HG03521 (cell line): Measurements from ENCODE around the gene NRG2.

Source experiments
- ATAC-seq: cut with Tn5 transposase; IDR thresholded peaks from one replicate; pipeline ENCODE4 v1.9.1; 2021; ENCODE audit warnings: mild to moderate bottlenecking, moderate library complexity; ENCODE audit not compliant: unreplicated experiment

The NRG2 gene

GRCh38 chr5:139845846-139846681 lies 197.0 kb downstream of the NRG2 start:
- no peak for ATAC-seq

- ATAC-seq, result no peak
Measured at GRCh38 chr5:139844472-139845145, 198.5 kb downstream of the NRG2 start.

- no peak for ATAC-seq
Measured at GRCh38 chr5:139843991-139844390, 199.1 kb downstream of the NRG2 start.

- no peak for ATAC-seq
Measured at GRCh38 chr5:139842321-139842720, 200.8 kb downstream of the NRG2 start.

GRCh38 chr5:139841549-139841948 lies 201.6 kb downstream of the NRG2 start:
- no peak for ATAC-seq

GRCh38 chr5:139839918-139840317 lies 203.2 kb downstream of the NRG2 start:
- no peak for ATAC-seq

GRCh38 chr5:139839232-139839815 lies 203.8 kb downstream of the NRG2 start:
- ATAC-seq, result no peak

- no peak for ATAC-seq
Measured at GRCh38 chr5:139838381-139839197, 204.5 kb downstream of the NRG2 start.

GRCh38 chr5:139837711-139838380 lies 205.3 kb downstream of the NRG2 start:
- no peak for ATAC-seq

- ATAC-seq, result no peak
Measured at GRCh38 chr5:139836469-139837208, 206.5 kb downstream of the NRG2 start.

GRCh38 chr5:139835656-139836055 lies 207.4 kb downstream of the NRG2 start:
- ATAC-seq, result no peak

- ATAC-seq, result no peak
Measured at GRCh38 chr5:139833525-139833924, 209.6 kb downstream of the NRG2 start.

- no peak for ATAC-seq
Measured at GRCh38 chr5:139831624-139832023, 211.5 kb downstream of the NRG2 start.

- no peak for ATAC-seq
Measured at GRCh38 chr5:139829471-139829870, 213.6 kb downstream of the NRG2 start.

GRCh38 chr5:139828207-139828895 lies 214.7 kb downstream of the NRG2 start:
- no peak for ATAC-seq

GRCh38 chr5:139825690-139826089 lies 217.4 kb downstream of the NRG2 start:
- ATAC-seq, result no peak

- no peak for ATAC-seq
Measured at GRCh38 chr5:139823757-139824355, 219.2 kb downstream of the NRG2 start.

- no peak for ATAC-seq
Measured at GRCh38 chr5:139822553-139823425, 220.3 kb downstream of the NRG2 start.
